ENCODE results near the gene CACNA1H.

CACNA1H gene

DNA sequence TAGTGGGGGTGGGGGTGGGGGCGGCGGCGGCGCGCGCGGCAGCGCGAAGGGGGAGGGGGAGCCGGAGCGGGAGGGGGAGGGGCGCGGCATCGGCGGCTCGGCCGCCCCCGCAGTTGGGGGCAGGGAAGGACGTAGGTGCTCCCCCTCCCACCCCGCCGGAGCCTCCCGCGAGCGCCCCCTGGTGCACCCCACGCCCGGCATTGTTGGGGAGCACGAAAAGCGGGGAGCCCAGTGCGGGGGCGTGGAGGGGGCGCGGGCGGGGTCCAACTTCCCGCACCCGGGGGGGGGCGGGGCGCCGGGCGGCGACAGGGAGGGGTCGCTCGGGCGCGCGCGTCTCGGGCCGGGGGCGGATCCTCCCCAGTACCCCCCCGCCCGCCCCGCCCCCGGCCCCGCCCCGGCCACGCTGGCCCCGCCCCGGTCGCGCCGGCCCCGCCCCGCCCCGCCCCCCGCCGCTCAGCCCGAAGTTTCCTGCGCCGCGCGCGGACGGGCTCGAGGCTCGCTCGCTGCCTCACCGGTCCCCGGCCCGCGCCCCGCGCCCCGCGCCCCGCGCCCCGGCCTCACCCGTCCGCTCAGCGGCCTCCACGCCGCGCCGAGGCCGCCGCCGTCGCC, at the start of gene CACNA1H:
Gene CACNA1H, plus strand, starts transcription at position 456 of the 609 bp plus-strand sequence. CDS start 632 bp downstream, outside the sequence.
- DNase-seq, result peak; percentile 44 to 79 (median 66)

DNA sequence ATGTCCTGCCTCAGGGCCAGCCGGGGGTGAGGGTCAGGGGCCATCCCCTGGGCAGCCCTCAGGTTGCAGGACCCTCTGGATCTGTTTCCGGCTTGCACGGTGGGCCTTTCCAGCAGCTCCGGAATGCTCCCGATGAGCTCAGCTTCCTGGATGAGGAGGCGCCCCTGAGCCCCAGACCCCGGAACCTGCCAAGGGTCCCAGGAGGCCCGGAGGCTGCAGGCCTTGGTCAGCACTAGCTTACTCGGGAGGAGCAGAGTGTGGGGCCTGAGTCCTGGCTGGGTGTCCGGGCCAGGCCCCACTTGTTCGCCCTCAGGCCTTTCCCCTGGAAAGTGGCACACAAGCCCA, 49.3 kb upstream of the CACNA1H start:
- DNase-seq, result no peak

DNA sequence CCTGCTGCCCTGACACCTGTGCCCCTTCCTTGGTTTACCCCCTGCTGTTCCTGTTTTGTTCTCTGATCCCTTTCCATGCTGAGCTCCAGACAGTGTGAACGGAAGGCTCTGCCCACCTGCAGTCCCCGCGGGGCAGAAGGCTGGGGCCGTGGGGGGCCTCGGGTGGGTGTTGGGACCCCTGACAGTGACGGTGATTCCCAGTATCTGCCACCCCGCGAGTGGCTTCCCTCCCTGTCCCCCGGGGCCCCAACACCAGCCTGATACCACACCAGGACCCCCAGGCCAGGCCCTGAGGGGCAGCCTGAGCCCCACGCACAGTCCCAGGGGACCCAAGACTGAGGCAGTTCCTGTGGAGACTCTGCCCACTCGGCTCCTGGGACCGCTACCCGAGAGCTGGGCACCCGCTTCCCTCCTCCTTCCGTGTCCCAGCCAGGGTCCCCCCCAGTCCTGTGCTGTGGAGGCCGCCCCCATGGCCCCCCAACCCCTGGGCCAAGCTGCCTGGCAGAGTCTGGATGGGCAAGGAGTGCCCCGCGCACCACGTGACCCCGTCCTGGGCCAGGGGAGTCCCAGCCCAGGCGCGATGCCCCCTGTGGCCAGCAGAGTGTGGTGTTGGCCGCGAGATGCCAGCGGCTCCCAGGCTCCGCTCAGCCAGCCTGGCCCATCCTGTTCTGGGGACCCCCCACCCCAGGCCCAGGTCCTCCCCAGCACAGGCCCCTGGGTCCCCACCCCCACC, 46.9 kb upstream of the CACNA1H start:
- peak; percentile 52 to 76 (median 73) for DNase-seq

DNA sequence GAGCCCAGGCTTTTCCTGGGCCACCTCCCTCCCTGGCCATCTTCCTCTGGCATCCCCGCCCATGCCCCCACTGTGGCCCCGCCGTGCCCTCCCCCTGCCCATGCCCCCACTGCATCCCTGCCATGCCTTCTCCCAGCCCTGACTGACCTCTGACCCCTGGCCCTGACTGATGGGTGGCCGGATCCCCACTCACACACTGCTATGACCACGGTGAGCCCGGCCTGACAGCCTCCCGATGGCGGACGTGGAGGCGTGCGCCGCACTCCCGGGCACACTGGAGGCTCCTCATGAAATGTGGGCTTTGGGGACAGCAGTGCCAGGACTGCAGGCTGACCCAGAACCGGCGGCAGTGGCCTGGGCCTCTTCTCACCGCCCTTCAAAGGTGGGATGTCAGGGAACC, 46.2 kb upstream of the CACNA1H start:
- no peak for DNase-seq

DNA sequence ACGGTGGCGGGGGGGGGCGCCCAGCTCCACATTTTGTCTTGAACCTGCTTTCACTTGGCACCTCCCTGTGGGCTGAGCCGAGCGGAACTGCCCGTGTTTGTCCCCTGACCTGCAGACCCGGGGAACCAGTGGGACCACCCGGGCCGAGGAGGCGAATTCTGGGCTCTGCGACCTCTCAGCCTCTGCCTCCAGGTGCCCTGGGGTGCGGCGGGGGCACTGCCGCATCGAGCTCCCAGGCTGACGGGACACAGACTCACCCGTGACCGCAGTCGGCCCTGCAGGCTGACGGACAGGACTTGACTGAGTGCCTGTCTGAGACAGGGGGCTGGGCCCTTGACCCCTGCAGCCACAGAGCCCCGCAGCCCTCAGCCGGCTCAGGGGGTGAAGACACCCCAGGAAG, 45.8 kb upstream of the CACNA1H start:
- DNase-seq, result no peak

DNA sequence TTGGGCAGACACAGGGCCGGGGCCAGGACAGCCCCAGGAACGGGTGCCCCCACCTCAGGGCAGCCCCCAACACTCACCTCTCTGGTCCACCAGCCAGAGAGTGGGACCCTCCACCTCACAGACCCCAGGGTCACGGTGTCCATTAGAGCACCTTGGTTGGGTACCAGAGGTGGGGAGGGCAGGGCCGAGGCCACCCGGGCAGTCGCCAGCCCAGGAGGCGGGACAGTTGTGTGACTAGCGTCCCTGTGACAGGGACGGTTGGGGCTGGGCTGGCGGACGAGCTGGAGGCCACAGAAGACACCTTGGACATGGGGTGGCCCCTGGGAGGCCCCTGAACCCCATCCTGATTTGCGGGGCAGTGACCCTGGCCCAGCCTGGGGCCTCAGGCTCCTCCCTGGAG, 45.2 kb upstream of the CACNA1H start:
- no peak for DNase-seq

DNA sequence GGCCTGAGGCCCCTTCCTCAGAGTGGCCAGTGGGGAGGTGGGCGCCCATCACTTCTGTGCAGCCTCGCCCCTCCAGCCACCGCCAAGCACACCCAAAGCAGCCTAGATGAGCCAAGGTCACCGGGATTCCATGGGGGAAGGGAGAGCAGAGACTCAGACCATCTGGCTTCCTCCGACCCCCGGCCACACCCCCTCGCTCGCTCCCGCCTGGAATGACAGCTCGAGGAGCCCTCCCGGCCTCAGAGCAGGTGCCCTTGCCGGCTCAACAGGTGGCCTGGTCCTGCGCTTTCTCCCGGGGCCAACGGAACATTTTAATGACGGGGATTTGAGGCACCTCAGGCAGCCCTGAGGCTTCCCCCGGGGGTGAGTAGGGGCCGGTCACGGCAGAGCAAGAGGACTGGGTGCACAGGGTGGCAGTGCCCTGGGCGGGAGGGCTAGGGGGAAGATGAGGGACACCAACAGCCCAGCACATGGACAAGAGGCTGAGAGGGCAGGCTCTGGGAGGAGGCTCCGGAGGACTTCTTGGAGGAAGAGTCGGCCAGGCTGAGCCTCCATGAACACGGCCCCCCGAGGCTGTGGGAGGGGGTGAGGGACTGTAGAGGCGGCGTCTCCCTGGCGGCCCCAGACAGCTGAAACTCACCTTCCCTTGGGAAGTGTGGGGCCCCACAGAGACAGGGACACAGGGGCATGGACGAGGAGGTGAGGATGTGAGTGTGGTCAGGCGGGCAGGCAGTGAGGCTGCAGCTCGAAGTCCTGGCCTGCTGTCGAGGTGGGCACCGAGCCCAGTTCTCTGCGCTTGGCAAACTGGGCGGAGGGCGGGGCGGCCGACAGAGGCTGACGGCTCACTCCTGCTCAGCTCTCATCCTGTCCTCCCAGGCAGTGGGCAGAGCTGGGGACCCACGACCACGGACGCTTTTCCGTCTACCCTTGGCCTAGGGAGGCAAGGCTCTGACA, 44.3 kb upstream of the CACNA1H start:
- DNase-seq, result peak in 2 of 3 experiments; percentile 72 to 84

DNA sequence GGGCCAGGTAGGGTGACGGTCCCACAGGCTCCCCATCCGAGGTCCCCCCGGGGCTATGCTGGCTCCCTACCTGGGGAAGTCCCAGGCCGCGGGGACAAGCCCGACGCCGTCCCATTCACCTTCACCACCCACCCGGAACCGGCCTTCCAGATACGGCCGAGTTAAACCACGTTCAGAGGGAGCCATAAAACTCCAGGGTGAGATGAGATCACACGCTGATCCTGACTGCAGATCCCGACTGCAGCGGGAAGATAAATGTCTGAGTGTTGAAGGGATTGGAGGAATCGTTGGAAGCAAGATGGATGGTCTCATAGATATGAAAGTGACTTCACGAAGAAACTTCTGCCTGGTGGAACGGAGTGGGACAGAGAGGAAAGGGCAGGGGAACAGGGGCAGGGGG, 43.3 kb upstream of the CACNA1H start:
- DNase-seq, result no peak

DNA sequence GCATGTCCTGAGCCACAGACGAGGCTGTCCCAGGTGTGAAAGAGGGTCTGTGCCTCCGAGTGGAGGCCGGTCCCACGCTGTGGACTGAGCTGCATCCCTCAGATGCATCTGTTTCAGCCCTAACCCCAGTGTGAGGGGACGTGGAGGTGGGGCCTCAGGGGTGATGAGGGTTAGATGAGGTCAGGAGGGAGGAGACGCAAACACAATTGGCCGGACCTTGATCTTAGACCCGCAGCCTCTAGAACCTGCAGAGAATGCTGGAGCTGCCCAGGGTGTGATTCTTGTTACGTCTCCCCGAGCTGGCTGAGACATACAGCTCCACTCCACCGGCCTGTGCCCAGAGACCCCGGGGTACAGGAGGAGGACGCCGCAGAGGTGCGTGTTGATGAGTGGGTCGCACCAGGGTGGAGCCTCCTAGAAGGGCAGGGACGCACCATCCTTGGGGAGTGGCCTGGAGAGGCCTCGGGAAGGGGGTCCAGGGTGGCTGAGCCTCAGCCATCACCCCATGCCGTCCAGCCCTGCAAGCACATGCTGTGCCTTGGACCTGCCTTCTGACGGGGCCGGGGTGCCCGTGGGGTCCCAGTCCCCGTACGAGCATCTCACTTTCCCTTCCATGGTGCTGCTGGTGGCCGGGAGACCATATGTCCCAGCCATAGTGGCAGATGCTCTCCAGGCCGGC, 40.3 kb upstream of the CACNA1H start:
- no peak for DNase-seq

DNA sequence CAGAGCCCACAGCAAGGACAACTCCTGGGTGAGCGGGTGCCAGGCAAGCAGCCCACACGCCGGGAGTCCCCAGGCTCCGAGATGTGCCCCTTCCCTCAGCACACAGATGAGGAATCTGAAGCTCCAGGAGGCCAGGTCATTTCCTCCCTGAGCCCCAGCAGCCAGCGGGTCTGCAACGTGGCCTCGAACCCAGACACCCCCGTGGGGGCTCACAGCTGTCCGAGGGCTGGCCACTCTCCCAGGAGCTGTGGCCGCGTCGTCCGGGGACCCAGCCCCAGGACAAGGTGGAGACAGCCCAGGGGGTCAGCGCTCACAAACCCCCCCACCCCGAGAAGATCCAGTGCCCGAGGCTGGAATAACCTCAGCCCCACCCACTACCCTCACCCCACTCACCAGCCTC, 39.4 kb upstream of the CACNA1H start:
- no peak for DNase-seq

DNA sequence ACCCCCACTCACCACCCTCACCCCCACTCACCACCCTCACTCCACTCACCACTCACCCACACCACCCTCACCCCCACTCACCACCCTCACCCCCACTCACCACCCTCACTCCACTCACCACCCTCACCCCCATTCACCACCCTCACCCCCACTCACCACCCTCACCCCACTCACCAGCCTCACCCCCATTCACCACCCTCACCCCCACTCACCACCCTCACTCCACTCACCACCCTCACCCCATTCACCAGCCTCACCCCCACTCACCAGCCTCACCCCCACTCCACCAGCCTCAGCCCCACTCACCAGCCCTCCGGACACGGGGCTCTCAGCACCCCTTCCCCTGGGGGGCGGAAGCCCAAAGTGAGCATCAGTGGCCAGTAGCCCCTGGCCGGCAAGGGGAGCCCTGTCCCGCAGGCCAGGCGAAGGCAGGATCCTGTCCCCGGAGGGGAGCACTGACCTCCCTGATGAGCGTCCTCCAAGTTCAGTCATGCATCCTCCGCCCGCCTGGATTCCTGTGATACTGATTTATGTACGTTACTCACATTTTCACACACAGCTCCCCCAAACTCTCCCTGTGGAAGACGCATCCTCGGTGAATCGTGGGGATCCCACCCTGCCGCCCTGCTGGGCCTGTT, 38.9 kb upstream of the CACNA1H start:
- DNase-seq, result no peak

DNA sequence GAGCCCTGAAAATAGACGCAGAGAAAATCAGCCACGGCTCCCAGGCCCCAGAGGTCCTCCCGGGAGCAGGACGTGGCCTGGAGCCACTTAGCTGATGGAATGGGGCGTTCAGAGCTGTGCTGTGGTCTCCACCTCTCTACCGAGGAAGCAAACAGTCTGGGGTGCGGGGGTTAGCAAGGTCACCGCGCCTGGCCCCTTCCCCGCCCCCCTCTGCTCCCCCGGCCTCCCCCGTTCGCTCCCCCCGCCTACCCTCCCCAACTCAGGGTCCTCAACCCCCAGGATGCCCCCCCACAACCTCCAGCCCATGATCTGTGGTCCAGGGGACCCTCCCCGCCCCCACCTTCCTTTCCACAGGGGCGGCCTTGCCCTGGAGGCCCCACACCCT, 36.2 kb upstream of the CACNA1H start:
- no peak for DNase-seq

DNA sequence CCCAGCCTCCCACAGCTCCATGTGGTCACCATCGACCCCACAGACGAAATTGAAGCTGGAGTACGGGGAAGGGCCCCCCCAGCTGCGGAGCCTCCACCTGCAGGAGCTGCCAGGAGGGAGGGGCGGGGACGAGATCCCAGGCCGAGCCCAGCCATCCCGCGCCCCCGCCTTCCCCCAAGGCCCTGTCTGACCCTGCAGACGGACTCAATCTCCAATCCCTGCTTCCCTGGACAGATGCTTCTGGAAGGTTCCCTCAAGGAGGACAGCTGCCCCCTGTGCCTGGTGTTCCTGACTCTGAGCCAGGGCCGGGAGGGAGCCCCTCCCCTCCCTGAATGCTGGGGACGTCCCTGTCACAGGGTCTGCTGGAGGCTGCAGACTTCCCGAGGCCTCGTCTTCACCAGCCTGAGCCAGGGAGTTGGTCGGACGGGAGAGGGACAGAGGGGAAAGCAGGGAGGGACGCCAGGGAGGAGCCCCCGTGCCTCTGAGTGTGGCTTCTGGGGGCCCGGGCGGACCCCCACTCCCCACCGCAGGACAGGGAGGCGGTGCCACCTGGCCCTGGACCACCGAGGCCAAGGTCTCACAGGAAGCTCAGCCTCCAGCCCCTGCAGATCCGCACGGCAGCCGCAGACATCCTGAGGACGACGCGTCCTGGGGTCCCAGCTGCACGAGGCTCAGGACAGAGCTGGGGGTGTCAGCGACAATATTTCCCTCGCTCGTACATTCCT, 35.6 kb upstream of the CACNA1H start:
- no peak for DNase-seq

DNA sequence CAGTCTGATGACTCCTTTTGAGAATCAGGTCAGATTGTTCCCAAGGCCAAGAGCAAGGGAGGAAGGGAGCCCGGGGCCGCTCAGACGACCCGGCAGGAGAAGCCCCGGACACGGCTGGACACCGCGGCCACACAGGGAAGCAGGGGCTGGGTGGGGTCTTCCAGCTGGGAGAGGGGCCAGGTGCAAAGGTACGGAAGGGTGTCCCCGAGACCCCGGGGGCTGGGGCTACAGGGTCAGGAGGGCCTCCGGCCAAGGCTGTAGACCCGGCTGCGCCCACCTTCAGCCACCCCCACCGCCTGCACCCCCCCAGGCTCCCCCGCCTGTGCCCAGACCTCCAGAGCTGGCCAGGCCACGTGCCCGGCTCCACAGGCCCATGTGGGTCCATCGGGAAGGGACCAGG, 35.0 kb upstream of the CACNA1H start:
- no peak for DNase-seq

DNA sequence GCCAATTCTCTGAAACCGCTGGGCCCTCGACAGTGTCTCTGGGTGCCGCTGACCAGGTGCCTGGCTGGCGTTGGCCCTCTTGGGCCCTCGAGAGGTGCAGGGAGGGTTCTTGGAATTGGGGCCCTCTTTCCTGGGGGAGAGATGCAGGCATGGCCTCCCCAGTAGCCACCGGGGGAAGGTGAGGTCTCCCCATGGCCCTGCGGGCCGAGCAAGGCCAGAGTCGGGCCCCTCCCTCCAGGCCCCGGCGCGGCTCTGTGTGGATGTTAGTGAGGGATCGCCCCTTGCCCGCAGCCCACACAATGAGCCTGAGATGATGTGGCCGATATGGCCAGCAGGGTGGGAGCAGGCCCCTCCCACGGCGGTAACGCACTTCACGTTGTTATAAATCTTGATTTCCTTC, 33.8 kb upstream of the CACNA1H start:
- no peak for DNase-seq

DNA sequence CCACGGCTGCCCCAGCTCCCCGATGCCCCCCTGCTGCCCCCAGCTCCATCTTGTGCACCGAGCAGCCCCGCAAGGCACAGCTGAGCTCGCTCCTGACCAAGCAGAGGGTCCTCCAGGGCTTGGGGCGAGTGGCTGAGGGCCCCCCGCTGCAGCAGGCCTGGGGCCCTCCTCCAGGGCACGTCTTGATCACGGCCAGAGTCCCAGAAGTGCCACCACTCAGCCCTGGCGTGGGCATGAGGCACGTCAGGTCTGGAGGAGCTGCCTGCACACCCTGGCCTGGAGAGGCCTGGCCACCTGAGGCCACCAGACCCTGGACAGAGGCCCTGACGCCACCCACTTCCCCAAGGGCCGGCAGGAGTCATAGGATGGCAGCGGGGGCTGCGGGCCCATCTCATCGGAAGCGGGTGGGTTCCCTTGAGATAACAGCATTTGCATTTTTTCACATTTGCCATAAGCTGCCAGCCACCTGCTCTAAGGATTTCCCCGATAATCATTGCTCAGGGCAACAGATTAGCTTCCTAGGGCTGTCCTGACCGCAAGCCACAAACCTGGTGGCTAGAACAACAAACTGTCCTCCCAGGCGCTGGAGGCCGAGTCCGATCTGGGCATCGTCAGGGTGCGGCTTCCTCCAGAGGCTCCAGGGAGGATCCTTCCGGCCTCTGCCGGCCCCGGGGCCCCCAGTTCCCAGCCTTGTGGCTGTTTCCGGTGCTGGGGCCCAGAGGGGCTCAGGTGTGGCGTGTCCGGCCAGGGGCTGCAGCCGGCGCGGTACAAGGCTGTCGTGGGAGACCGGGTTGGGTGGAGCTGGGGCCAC, 32.9 kb upstream of the CACNA1H start:
- no peak for DNase-seq

DNA sequence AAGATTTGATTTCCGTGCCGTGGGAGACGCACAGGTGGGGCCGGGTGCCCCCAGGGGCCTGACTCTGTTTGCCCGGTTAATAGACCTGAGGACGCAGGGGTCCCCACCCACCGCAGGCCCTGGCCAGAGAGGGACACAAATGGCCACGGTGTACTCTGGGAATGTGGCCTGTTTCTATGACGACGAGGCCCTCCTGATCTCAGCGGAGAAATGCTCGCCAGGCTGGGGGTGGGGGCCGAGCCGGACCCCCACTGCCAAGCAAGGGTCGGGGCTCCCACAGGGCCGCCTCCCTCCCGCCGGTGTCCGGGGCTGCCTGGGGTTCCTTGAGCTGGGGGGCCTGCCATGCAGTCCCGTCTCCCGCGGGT, 32.3 kb upstream of the CACNA1H start:
- DNase-seq, result no peak

DNA sequence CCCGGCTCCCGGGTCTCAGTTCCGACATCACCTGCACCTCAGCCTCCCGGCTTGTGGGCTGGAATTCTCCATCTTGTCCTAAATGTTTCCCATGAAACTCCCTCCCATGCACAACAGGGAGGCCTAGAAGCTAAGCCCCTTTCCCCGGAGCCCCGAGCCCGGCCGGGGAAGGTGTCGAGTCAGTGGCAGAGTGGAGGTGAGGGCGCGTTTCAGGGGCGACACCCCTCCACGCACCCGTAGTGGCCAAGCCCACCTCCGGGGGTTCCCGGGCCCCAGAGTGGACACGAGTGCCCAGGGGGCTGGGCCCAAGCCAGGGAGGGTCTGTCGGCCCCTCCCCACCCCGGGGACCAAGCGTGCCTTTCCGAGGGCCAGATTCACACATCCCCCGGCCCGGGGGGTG, 31.9 kb upstream of the CACNA1H start:
- no peak for DNase-seq

DNA sequence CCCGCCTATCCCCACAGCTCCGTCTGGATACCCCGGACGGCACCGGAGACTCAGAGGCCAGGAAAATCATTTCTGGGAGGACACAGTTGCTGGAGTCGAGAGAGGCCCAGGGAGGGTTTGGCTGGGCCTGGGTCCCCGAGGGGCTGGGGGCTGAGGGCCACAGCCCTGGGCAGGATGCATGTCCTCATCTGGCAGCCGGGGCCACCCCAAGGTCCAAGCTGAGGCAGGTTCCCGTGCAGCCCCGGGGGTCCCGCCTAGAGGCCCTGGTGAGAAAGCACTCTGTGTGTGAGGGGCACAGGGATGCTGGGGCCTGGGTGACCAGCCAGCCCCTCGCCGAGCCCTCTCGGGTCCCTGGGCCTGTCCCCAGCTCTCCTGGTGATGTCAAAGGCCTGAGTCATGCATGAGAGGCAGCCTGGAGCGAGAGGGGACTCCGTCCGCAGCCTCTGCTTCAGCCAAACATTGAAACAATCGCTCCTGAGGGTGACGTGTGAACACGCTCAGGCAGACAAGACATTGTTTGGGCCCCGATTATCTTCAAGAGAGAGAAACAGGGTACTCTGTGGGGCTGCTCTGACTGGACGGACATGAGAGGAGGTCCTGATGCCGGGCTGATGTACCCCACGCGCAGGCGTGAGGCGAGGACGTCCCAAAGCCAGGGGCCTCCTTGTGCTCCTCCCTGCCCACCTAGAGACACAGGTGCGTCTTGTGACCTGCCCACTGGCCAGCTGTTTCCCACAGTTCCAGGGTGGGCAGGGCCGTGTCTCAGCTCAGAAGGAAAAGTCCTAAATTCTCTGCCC, 31.1 kb upstream of the CACNA1H start:
- DNase-seq, result no peak

DNA sequence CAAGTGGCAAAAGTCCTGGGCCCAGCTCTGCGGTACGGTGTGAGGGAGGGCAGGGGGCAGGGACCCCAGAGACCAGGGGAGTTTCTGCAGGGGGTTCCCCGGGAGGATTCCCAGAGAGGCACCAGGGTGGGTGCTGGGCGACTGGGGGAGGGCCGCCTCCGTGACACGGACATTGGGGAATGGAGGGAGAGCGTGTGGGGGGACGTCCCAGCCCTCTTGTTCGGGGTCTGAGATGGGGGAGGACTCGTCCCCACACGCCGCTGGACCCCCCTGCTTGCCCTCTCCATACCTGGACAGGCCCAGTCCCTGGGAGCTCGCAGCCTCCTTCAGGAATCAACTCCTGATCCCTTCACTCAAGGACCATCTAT, 30.5 kb upstream of the CACNA1H start:
- DNase-seq, result no peak
